Measurements from ENCODE around the gene RTTN. TPM values are rescaled to one million over a fixed set of nuclear protein-coding genes. Genes with fewer than 3 reads are reported as not detected.

RTTN gene
- total RNA-seq, 4 donors from 2014 or later, result 5.2 to 27.9 (median 10.5) TPM

DNA sequence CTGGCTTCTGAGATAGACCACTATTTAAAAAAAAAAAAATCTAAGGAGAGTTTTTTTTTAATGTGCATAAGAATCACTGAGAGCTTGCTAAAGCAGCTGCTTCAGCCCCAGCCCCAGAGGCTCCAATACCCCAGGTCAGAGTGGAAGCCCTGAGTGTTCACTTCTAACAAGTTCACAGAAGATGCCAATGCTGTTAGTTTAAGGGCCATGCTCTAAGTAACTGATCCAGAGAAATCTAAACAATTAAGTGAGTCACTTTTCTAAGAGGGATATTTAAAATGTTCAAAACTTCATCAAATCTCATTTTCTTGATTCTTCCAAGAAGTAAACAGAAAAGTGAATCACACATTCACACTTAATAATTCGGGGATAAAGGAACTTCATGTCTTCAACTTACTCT is 131.4 kb downstream of the RTTN start:
- 67 to 92% methylated on average over 1 of the region's 1 CpG for WGBS, 2 donors (ENCODE audit: low coverage in 1 of 2)
- Histone ChIP-seq H3K9me3 (no peaks in the 10 kb centered on the region), H3K36me3 (peaks cover 3 to 16% of the 10 kb centered on the region in 2 donors), H3K27ac (no peak overlapping the region), H3K4me3 (no peak overlapping the region), H3K4me1 (no peaks in the 10 kb centered on the region), H3K27me3 (no peaks in the 10 kb centered on the region)
- no peak for ATAC-seq
- TF ChIP-seq POLR2A (IDR thresholded peaks at IDR 0.05) (no peak), CTCF (IDR thresholded peaks at IDR 0.05) (no peak), EP300 (IDR thresholded peaks at IDR 0.05) (no peak), POLR2AphosphoS5 (IDR thresholded peaks at IDR 0.05) (no peak)

GRCh38 chr18:70073432-70073831 is 132.1 kb downstream of the RTTN start:
- 89 to 94% methylated on average over 5 of the region's 5 CpGs for WGBS, 2 donors (ENCODE audit: low coverage in 1 of 2)
- no peaks in the 10 kb centered on the region for H3K4me1 ChIP-seq

GRCh38 chr18:70072678-70073077 is 132.8 kb downstream of the RTTN start:
- H3K27ac ChIP-seq, result no peak overlapping the region
- H3K27me3 ChIP-seq, result no peaks in the 10 kb centered on the region
- no peak for TF ChIP-seq POLR2AphosphoS5 (IDR thresholded peaks at IDR 0.05)
- no peak for TF ChIP-seq EP300 (IDR thresholded peaks at IDR 0.05)
- TF ChIP-seq CTCF (IDR thresholded peaks at IDR 0.05), result no peak
- no peak for TF ChIP-seq POLR2A (IDR thresholded peaks at IDR 0.05)
- H3K4me1 ChIP-seq, result no peaks in the 10 kb centered on the region
- H3K4me3 ChIP-seq, result no peak overlapping the region
- no peak for ATAC-seq
- H3K9me3 ChIP-seq, result no peaks in the 10 kb centered on the region
- 30 to 33% methylated on average over 1 of the region's 1 CpG for WGBS, 2 donors (ENCODE audit: low coverage in 1 of 2)
- peaks cover 3 to 16% of the 10 kb centered on the region in 2 donors for H3K36me3 ChIP-seq

More at GRCh38 chr18:70073432-70073831, 132.1 kb downstream of the RTTN start:
- Histone ChIP-seq H3K4me3 (no peak overlapping the region), H3K36me3 (peaks cover 3 to 16% of the 10 kb centered on the region in 2 donors), H3K27ac (no peak overlapping the region), H3K9me3 (no peaks in the 10 kb centered on the region), H3K27me3 (no peaks in the 10 kb centered on the region)
- ATAC-seq, result no peak
- TF ChIP-seq CTCF (IDR thresholded peaks at IDR 0.05), result no peak
- no peak for TF ChIP-seq EP300 (IDR thresholded peaks at IDR 0.05)
- TF ChIP-seq POLR2A (IDR thresholded peaks at IDR 0.05), result no peak

DNA sequence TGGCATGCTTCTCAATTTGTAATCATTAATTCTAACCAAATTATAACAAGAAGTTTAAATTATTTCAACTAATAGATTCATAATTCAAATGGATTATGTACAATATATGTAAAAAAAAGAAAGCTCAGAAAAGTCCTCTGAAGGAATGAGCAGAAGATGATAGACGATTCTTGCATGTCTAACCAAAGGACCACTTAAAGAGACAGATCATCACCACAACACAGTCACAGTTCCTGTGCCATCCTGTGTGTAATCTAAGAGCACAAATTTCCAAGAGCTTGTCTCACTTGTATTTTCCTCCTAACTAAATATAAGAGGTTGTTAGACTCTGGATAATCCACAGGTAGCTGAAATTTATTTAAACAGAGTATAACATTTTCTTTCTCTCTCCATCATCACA is 135.5 kb downstream of the RTTN start:
- Histone ChIP-seq H3K9me3 (no peaks in the 10 kb centered on the region), H3K4me3 (no peak overlapping the region), H3K27me3 (no peaks in the 10 kb centered on the region), H3K4me1 (no peaks in the 10 kb centered on the region), H3K36me3 (peaks cover 3 to 19% of the 10 kb centered on the region in 2 donors), H3K27ac (no peak overlapping the region)
- no peak for ATAC-seq
- WGBS, 2 donors (ENCODE audit: low coverage in 1 of 2), result 62 to 86% methylated on average over 1 of the region's 1 CpG
- TF ChIP-seq POLR2AphosphoS5 (IDR thresholded peaks at IDR 0.05), result no peak
- no peak for TF ChIP-seq POLR2A (IDR thresholded peaks at IDR 0.05)
- no peak for TF ChIP-seq CTCF (IDR thresholded peaks at IDR 0.05)
- no peak for TF ChIP-seq EP300 (IDR thresholded peaks at IDR 0.05)

DNA sequence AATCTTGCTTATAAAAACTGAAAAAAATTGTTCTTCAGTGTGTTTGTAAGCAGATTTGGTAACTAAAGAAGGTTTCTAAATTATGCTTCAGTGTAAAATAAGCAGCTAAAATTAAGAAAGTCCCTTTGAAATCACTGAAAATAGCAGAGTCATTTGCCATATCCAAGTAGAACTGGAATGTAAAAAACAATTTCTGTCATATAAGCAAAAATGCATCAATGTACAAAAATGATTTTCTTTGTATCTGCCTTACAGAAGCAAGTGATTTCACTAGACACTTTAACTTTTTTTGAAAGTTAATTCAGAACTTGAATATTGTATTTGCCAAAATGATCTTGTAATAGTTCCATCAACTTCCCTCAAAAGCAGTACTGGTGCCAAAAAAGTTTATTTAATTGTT is 136.1 kb downstream of the RTTN start:
- Histone ChIP-seq H3K27me3 (no peaks in the 10 kb centered on the region), H3K4me1 (no peaks in the 10 kb centered on the region), H3K27ac (no peak overlapping the region), H3K4me3 (no peak overlapping the region), H3K9me3 (no peaks in the 10 kb centered on the region), H3K36me3 (peaks cover 3 to 22% of the 10 kb centered on the region in 2 donors)
- ATAC-seq, result no peak
- no peak for TF ChIP-seq POLR2A (IDR thresholded peaks at IDR 0.05)
- no peak for TF ChIP-seq POLR2AphosphoS5 (IDR thresholded peaks at IDR 0.05)
- no peak for TF ChIP-seq EP300 (IDR thresholded peaks at IDR 0.05)
- TF ChIP-seq CTCF (IDR thresholded peaks at IDR 0.05), result no peak

Measured in gastroesophageal sphincter (tissue), 4 donors.